Activated T-cell treated with anti-CD3 and anti-CD28 coated beads, Interleukin-2, amount 50 U/mL, for 1 hour (primary cell): ENCODE measurements around the gene SUPT4H1.
"Not testable (repeated sequence)": the region's sequence is repeated elsewhere in the genome, so short reads cannot be mapped to it uniquely, and the experiment has no call there.

Experiments
- DNase-seq: peaks from one replicate; pipeline ENCODE4 v3.0.0-alpha.2; 2020

Gene SUPT4H1

GRCh38 chr17:58351831-58352595 is at the start of gene SUPT4H1:
Gene SUPT4H1 (minus strand): TSS chr17:58352201. CDS start chr17:58352135, 66 bp downstream.
- DNase-seq: peak; percentile 93

- no peak for DNase-seq
These were observed 49.3 kb upstream of the SUPT4H1 start for GRCh38 chr17:58401287-58401686.

- DNase-seq: no peak
These were observed 48.8 kb upstream of the SUPT4H1 start for GRCh38 chr17:58400826-58401225.

GRCh38 chr17:58399974-58400373 is 48.0 kb upstream of the SUPT4H1 start:
- DNase-seq: no peak

- DNase-seq: no peak
These were observed 46.7 kb upstream of the SUPT4H1 start for GRCh38 chr17:58398574-58399266.

- not testable (repeated sequence) for DNase-seq
These were observed 45.4 kb upstream of the SUPT4H1 start for GRCh38 chr17:58397421-58397820.

- DNase-seq: no peak
These were observed 44.2 kb upstream of the SUPT4H1 start for GRCh38 chr17:58396173-58396572.

- no peak for DNase-seq
These were observed 42.7 kb upstream of the SUPT4H1 start for GRCh38 chr17:58394534-58395223.

- DNase-seq: no peak
These were observed 39.4 kb upstream of the SUPT4H1 start for GRCh38 chr17:58391302-58391984.

GRCh38 chr17:58390884-58391283 is 38.9 kb upstream of the SUPT4H1 start:
- no peak for DNase-seq

- no peak for DNase-seq
These were observed 36.5 kb upstream of the SUPT4H1 start for GRCh38 chr17:58388302-58389190.

- no peak for DNase-seq
These were observed 35.8 kb upstream of the SUPT4H1 start for GRCh38 chr17:58387834-58388233.

GRCh38 chr17:58386708-58387107 is 34.7 kb upstream of the SUPT4H1 start:
- DNase-seq: no peak

GRCh38 chr17:58385359-58385899 is 33.4 kb upstream of the SUPT4H1 start:
- DNase-seq: no peak

GRCh38 chr17:58384897-58385296 is 32.9 kb upstream of the SUPT4H1 start:
- DNase-seq: no peak

- DNase-seq: no peak
These were observed 32.0 kb upstream of the SUPT4H1 start for GRCh38 chr17:58383892-58384462.

GRCh38 chr17:58382872-58383242 is 30.9 kb upstream of the SUPT4H1 start:
- DNase-seq: no peak

- DNase-seq: no peak
These were observed 30.3 kb upstream of the SUPT4H1 start for GRCh38 chr17:58382108-58382871.

GRCh38 chr17:58381124-58382035 is 29.4 kb upstream of the SUPT4H1 start:
- no peak for DNase-seq
